Body of pancreas (tissue), 4 donors: ENCODE data around the gene SBF2. TPM values are rescaled to one million over a fixed set of nuclear protein-coding genes. Genes with fewer than 3 reads are reported as not detected.

Source experiments
- ATAC-seq: fragments of 150-250 bp; one replicate; pipeline ENCODE4 v1.9.1; 2016
- DNase-seq, 4 donors: peaks; one replicate each; pipeline ENCODE4 v3.0.0-alpha.2; 2019
- H3K27ac ChIP-seq, 4 donors: fragments of 200-600 bp; sonication (generic); 1 replicate in 3 of 4; 2 replicates in 1 of 4; pipeline versions ENCODE4 v1.5.1 to v1.6.1; 2016 to 2019; ENCODE audit warnings: mild to moderate bottlenecking in 1 of 4, mixed read lengths in 1 of 4, moderate library complexity in 1 of 4
- H3K27me3 ChIP-seq, 2 donors: fragments of 200-600 bp; sonication (generic); one replicate each; pipeline ENCODE4 v1.6.0; 2016; ENCODE audit warnings: mild to moderate bottlenecking in 1 of 2
- H3K36me3 ChIP-seq, 2 donors: fragments of 200-600 bp; sonication (generic); replicated peaks in 1 of 2; 2 replicates each; pipeline ENCODE4 v1.5.1; 2016; ENCODE audit warnings: low read depth in 2 of 2; ENCODE audit not compliant: insufficient read depth in 1 of 2
- H3K4me1 ChIP-seq: fragments of 200-600 bp; sonication (generic); one replicate; pipeline ENCODE4 v1.6.0; 2016
- H3K4me3 ChIP-seq, 2 donors: fragments of 200-600 bp; sonication (generic); 1 replicate in 1 of 2; 2 replicates in 1 of 2; pipeline ENCODE4 v1.5.1; 2016 to 2019
- H3K9me3 ChIP-seq, 3 donors: fragments of 200-600 bp; sonication (generic); 1 replicate in 2 of 3; 2 replicates in 1 of 3; pipeline ENCODE4 v1.5.1; 2016
- CTCF ChIP-seq, 7 experiments: fragments of 450-650 bp in 4 of 7; fragments of 200-600 bp in 3 of 7; sonication (generic) in 3 of 7; IDR thresholded peaks; one replicate each; pipeline ENCODE4 v1.5.1; 2016 to 2019; ENCODE audit warnings: antibody characterized with exemption in 7 of 7
- POLR2A ChIP-seq, 3 donors: fragments of 450-650 bp; IDR thresholded peaks; one replicate each; pipeline ENCODE4 v1.6.1; 2016; ENCODE audit warnings: antibody characterized with exemption in 3 of 3, mild to moderate bottlenecking in 2 of 3
- WGBS, 2 donors: methylation state at CpG; one replicate each; pipeline ENCODE4 v1.1.5; 2017; 5-methylcytosine and 5-hydroxymethylcytosine counted together
- intact Hi-C: fragments of 100-400 bp; cut with DNase I; formaldehyde crosslinking; loops from one replicate; pipeline ENCODE4 v1.15.1; 2023
- total RNA-seq, 2 donors: library from RNA; depleted of rRNA; stranded (reverse); fragments of >200 nt; gene quantifications; one replicate each; pipeline ENCODE4 v1.1.0, GENCODE V29; 2016

Gene SBF2
- total RNA-seq, 2 donors from 2014 or later, result 23.6 to 38.9 TPM

- TF ChIP-seq POLR2A (IDR thresholded peaks at IDR 0.05), result no peak
- H3K9me3 ChIP-seq, result no peaks in the 10 kb centered on the region
- H3K4me1 ChIP-seq, result no peaks in the 10 kb centered on the region
- H3K4me3 ChIP-seq, result no peak overlapping the region
- DNase-seq, result no peak
- H3K27me3 ChIP-seq, result no peaks in the 10 kb centered on the region
- ATAC-seq, result no peak
- H3K27ac ChIP-seq, result no peak overlapping the region
- H3K36me3 ChIP-seq, result peaks cover 0 to 2% of the 10 kb centered on the region in 2 donors
- intact Hi-C loops, result no loop called here
- 88 to 92% methylated on average over 4 of the region's 4 CpGs for WGBS, 2 donors
Observed at GRCh38 chr11:9780929-9781328, 513.1 kb downstream of the SBF2 start.

GRCh38 chr11:9777525-9777924 lies 516.5 kb downstream of the SBF2 start:
- DNase-seq, result no peak
- H3K27ac ChIP-seq, result no peak overlapping the region
- H3K4me1 ChIP-seq, result peaks cover 7% of the 10 kb centered on the region
- H3K27me3 ChIP-seq, result no peaks in the 10 kb centered on the region
- ATAC-seq, result no peak
- TF ChIP-seq CTCF (IDR thresholded peaks at IDR 0.05), result no peak
- no peak for TF ChIP-seq POLR2A (IDR thresholded peaks at IDR 0.05)
- H3K36me3 ChIP-seq, result no peaks in the 10 kb centered on the region
- H3K4me3 ChIP-seq, result no peak overlapping the region
- H3K9me3 ChIP-seq, result no peaks in the 10 kb centered on the region
- intact Hi-C loops, result no loop called here
- WGBS, 2 donors, result 74 to 95% methylated on average over 3 to 5 of the region's 5 CpGs

- Histone ChIP-seq H3K4me3 (no peak overlapping the region), H3K27me3 (no peaks in the 10 kb centered on the region), H3K36me3 (no peaks in the 10 kb centered on the region), H3K9me3 (no peaks in the 10 kb centered on the region), H3K4me1 (peaks cover 7% of the 10 kb centered on the region), H3K27ac (no peak overlapping the region)
- 85 to 89% methylated on average over 2 of the region's 2 CpGs for WGBS, 2 donors
- no peak for ATAC-seq
- TF ChIP-seq POLR2A (IDR thresholded peaks at IDR 0.05), result no peak
- intact Hi-C loops, result no loop called here
- DNase-seq, result no peak
Observed at GRCh38 chr11:9777066-9777465, 517.0 kb downstream of the SBF2 start.

GRCh38 chr11:9776203-9776602 lies 517.8 kb downstream of the SBF2 start:
- H3K4me1 ChIP-seq, result peaks cover 10% of the 10 kb centered on the region
- no peak for ATAC-seq
- H3K36me3 ChIP-seq, result no peaks in the 10 kb centered on the region
- no peaks in the 10 kb centered on the region for H3K9me3 ChIP-seq
- intact Hi-C loops, result no loop called here
- DNase-seq, result no peak
- no peaks in the 10 kb centered on the region for H3K27me3 ChIP-seq
- TF ChIP-seq POLR2A (IDR thresholded peaks at IDR 0.05), result no peak
- no peak for TF ChIP-seq CTCF (IDR thresholded peaks at IDR 0.05)
- H3K27ac ChIP-seq, result no peak overlapping the region
- WGBS, 2 donors, result 84 to 94% methylated on average over 1 of the region's 1 CpG
- H3K4me3 ChIP-seq, result no peak overlapping the region

GRCh38 chr11:9775398-9775779 lies 518.6 kb downstream of the SBF2 start:
- Histone ChIP-seq H3K4me3 (no peak overlapping the region), H3K9me3 (no peaks in the 10 kb centered on the region), H3K36me3 (no peaks in the 10 kb centered on the region), H3K27ac (no peak overlapping the region), H3K4me1 (peaks cover 14% of the 10 kb centered on the region), H3K27me3 (no peaks in the 10 kb centered on the region)
- TF ChIP-seq CTCF (IDR thresholded peaks at IDR 0.05), result no peak
- TF ChIP-seq POLR2A (IDR thresholded peaks at IDR 0.05), result no peak
- intact Hi-C loops, result no loop called here
- ATAC-seq, result no peak
- DNase-seq, result no peak
- 54 to 63% methylated on average over 2 of the region's 2 CpGs for whole genome bisulfite sequencing, 2 donors

GRCh38 chr11:9774591-9775397 lies 519.2 kb downstream of the SBF2 start:
- no peak overlapping the region for H3K4me3 ChIP-seq
- TF ChIP-seq CTCF (IDR thresholded peaks at IDR 0.05) (no peak), POLR2A (IDR thresholded peaks at IDR 0.05) (no peak)
- H3K9me3 ChIP-seq, result no peaks in the 10 kb centered on the region
- peak; percentile 40 for ATAC-seq
- WGBS, 2 donors, result 37 to 42% methylated on average over 6 of the region's 6 CpGs
- no peaks in the 10 kb centered on the region for H3K27me3 ChIP-seq
- no peak overlapping the region for H3K27ac ChIP-seq
- intact Hi-C loops, result no loop called here
- DNase-seq, result no peak
- H3K4me1 ChIP-seq, result peaks cover 14% of the 10 kb centered on the region
- no peaks in the 10 kb centered on the region for H3K36me3 ChIP-seq
